Measurements from ENCODE around the gene ADAMTS8.

GRCh38 chr11:130439876-130440275 is 11.5 kb upstream of the ADAMTS8 start:
- TF ChIP-seq REST (IDR thresholded peaks at IDR 0.05), result no peak
- TF ChIP-seq KDM5A (IDR thresholded peaks at IDR 0.05), result no peak
- TF ChIP-seq CTCF (IDR thresholded peaks at IDR 0.05), result no peak
- no peak for TF ChIP-seq MAX (IDR thresholded peaks at IDR 0.05)
- no peak for TF ChIP-seq CEBPB (IDR thresholded peaks at IDR 0.05)
- no peak for TF ChIP-seq RFX5 (IDR thresholded peaks at IDR 0.05)
- no peak for TF ChIP-seq POLR2A (IDR thresholded peaks at IDR 0.05; ENCODE audit: low read length)
- TF ChIP-seq SREBF2 (IDR thresholded peaks at IDR 0.05), result no peak
- no peak for TF ChIP-seq GATA3 (IDR thresholded peaks at IDR 0.05; ENCODE audit: borderline replicate concordance)

All from A549 (cell line).